ENCODE measurements around the gene RAP2B.

The RAP2B gene

DNA sequence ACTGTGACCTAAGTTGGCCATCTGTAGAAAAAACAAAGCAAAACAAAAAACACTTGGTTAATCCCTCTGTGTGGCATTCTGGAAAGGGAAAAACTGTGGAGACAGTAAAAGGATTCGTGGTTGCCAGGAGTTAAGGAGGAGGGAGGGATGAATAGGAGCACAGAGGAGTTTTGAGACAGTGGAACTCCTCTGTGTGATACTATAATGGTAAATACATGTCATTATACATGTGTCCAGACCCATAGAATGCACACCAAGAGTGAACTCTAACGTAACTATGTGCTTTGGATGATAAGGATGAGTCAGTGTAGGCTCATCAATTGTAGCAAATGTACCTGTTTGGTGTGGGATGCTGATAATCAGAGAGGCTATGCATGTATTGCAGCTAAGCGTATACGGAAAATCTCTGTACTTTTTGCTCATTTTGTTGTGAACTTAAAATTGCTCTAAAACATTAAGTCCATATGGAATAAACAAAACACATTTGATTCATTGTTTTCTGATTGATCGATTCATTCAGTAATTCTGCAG is 33.4 kb downstream of the RAP2B start:
- DNase-seq = no peak

DNA sequence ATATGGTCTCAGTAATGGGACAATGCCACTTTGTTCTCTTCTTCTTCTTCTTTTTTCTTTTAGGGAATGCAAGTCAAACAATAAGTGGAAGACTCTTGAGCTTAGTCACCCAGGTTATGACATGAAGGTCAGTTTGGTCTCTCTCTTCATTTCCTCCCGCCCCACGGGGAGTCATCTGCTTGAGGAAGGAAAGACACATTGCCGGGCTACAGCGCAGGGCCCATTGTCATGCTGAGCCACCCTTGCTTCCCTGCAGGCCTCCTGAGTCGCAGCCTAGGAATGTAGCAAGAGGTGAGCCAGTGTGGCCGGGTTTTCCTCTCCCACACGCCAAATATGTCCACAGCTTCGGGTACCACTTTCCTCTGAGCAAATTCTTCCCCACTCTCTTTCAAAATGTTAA is 47.6 kb downstream of the RAP2B start:
- no peak for DNase-seq

DNA sequence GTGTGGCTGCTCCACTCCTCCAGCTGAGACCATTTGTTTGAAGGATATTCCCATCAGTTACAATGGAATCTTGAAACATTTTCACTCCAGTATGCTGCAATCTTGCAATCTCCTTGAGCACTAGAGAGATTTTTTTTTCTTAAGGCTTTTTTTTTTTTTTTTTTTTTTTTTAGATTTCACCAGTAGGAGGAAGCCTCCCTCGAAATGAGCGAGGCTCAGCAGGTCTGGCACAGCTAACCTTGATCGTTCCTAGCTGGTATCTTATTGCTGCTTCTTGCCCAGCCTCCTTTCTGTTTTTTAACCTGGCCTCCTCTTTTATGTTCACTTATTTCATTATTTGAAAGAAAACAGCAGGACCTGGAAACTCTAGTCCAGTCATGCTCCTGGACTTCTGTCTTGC is 48.1 kb downstream of the RAP2B start:
- DNase-seq = no peak

DNA sequence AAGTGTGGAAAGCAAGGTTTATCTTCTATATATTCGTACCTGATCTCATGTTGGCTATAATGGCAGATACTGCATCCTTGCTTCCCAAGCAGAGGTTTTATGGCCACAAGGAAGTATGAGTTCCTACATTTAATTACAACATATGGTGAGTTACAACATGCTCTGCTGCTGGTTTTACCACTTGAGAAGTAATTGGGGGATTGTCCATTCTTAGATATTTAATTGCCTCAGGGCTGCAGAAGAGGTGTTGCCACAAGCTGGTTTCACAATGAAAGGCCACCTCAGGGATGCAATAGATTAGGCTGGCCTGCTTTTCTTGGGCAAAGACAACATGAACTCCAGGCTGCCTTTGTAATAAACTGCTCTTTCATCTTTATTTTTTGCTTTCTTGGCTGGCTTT is 48.6 kb downstream of the RAP2B start:
- no peak for DNase-seq

DNA sequence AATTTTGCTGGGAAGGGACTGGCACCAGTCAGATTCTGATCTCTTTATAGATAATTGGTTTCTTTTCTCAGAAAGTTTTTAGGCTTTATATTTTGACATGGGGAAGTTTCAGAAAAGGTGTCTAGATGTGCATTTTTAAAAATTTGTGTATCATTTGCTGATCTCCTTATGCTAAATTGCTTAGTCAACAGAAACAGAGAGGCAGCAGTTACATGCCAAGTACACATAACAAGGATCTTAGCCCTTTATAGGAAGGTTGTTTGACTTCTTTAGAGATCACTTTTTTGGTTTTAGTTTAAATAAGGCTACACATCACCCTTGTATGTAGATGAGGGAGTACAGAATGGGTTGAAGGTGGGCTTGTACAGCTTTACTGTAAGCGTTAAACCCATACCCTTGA is 53.5 kb downstream of the RAP2B start:
- DNase-seq = no peak

DNA sequence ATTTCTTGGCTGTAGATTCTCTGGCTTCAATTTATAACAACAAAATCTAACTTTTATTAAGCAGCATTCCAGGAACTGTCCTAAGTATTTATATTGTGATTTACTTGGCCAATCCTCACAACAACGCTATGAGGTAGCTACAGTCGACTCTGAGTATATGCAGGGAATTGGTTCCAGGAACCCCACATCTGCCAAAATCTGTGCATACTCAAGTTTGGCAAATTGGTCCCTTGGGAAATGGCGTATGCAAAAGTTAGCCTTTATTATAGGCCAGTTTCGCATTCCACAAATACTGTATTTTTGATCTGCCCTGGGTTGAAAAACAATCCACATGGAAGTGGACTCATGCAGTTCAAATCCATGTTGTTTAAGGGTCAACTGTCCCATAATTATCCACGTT is 53.9 kb downstream of the RAP2B start:
- DNase-seq = no peak

DNA sequence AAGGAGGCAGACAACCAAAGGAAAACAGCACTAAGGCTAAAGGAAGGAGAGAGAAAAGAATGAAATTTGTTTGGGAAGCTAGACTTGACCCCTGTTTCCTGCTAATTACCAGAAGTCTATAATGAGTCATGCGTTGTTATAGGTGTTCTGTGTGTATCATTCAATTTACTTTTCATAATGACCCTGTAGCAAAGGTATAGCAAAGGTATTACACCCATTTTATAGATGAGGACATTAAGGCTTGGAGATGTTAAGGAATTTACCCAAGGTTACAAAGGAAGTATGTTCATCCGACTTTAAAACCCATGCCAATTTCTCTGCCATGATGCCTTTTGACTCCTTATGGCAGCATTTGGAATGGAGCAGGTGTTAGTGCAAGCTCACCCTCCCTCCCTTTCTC is 54.9 kb downstream of the RAP2B start:
- no peak for DNase-seq

DNA sequence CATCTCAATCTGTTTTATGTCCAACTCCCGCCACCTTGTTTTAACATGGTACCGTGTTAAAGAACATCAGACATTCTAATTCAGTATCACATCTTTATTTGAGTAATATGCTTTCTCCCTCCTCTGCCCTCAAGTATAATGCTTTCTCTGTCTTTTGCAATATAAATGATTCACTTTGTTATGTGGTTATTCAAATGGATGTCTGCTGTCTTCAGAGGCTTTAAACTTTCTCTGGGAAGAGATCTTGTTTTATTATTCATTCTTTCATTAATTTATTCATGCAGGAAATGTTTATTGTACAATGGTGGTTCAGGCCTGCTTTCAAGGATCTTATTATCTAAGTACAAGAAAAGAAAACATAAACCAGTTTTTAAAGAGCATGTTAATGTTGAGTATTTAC is 57.1 kb downstream of the RAP2B start:
- no peak for DNase-seq
